ENCODE data around the gene NPL.

NPL gene

GRCh38 chr1:182875889-182876288 lies 86.3 kb downstream of the NPL start:
- DNase-seq, result no peak

- DNase-seq, result no peak
These were observed 87.8 kb downstream of the NPL start for GRCh38 chr1:182877331-182877730.

- no peak for DNase-seq
These were observed 88.3 kb downstream of the NPL start for GRCh38 chr1:182877842-182878241.

Measured in hematopoietic multipotent progenitor cell treated with erythropoietin and hydrocortisone succinate and interleukin-3 and kit ligand, for 6 days (in vitro differentiated cells).